ENCODE results near the gene ERBB2.

DNA sequence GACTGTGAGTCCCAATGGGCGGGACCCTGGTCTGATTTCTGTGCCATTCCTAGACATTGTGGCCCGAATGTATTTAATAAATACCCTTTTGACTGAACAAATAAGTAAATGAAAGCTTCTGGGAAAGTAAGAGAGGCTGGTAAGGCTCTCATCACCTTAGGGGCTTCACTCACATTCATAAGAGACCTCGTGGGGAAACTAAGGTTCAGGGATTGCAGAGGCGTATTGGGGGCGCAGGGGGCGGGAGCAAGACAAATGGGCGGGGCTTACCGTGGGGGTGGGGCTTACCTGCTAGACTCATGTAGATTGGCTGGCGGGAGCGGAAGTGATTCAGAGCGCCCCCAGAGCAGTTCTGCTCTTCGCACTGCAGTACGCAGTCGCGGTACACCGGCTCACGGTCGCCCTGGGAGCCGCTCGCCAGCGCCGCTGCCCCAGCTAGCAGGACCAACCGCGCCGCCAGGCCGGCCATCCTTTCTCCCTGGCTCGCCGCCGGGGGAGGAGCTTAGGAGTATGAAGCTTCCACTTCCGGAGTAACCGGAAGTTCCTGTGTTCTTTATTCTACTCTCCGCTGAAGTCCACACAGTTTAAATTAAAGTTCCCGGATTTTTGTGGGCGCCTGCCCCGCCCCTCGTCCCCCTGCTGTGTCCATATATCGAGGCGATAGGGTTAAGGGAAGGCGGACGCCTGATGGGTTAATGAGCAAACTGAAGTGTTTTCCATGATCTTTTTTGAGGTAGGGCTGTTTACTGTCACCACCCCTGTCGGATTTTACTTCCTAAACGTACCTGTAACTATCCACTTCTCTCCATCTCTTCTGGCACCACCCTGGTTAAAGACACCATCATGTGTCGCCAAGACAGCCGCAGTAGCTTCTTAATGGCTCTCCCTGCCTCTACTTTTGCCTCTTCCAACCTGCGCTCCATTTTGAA, 12.1 kb upstream of the ERBB2 start, which contains the start of gene PGAP3:
- TF ChIP-seq, protein P1, sequence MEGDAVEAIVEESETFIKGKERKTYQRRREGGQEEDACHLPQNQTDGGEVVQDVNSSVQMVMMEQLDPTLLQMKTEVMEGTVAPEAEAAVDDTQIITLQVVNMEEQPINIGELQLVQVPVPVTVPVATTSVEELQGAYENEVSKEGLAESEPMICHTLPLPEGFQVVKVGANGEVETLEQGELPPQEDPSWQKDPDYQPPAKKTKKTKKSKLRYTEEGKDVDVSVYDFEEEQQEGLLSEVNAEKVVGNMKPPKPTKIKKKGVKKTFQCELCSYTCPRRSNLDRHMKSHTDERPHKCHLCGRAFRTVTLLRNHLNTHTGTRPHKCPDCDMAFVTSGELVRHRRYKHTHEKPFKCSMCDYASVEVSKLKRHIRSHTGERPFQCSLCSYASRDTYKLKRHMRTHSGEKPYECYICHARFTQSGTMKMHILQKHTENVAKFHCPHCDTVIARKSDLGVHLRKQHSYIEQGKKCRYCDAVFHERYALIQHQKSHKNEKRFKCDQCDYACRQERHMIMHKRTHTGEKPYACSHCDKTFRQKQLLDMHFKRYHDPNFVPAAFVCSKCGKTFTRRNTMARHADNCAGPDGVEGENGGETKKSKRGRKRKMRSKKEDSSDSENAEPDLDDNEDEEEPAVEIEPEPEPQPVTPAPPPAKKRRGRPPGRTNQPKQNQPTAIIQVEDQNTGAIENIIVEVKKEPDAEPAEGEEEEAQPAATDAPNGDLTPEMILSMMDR (CRISPR knock-in tag; IDR thresholded peaks at IDR 0.05), result peak; percentile 65
- no peak for TF ChIP-seq ZFAT (CRISPR knock-in tag; conservative IDR thresholded peaks at IDR 0.05)
- TF ChIP-seq ZNF776 (CRISPR knock-in tag; IDR thresholded peaks at IDR 0.05), result no peak
- no peak for TF ChIP-seq CREB1 (IDR thresholded peaks at IDR 0.05)
- TF ChIP-seq CREB1 (CRISPR knock-in tag; IDR thresholded peaks at IDR 0.05), result peak; percentile 65
- TF ChIP-seq ZNF790 (CRISPR knock-in tag; IDR thresholded peaks at IDR 0.05; ENCODE audit: borderline replicate concordance), result peak; percentile 78; the same call in 1 of the 2 replicates
- peak; percentile 71 for TF ChIP-seq RFXAP (CRISPR knock-in tag; IDR thresholded peaks at IDR 0.05; ENCODE audit: borderline replicate concordance)
- TF ChIP-seq, protein P2, sequence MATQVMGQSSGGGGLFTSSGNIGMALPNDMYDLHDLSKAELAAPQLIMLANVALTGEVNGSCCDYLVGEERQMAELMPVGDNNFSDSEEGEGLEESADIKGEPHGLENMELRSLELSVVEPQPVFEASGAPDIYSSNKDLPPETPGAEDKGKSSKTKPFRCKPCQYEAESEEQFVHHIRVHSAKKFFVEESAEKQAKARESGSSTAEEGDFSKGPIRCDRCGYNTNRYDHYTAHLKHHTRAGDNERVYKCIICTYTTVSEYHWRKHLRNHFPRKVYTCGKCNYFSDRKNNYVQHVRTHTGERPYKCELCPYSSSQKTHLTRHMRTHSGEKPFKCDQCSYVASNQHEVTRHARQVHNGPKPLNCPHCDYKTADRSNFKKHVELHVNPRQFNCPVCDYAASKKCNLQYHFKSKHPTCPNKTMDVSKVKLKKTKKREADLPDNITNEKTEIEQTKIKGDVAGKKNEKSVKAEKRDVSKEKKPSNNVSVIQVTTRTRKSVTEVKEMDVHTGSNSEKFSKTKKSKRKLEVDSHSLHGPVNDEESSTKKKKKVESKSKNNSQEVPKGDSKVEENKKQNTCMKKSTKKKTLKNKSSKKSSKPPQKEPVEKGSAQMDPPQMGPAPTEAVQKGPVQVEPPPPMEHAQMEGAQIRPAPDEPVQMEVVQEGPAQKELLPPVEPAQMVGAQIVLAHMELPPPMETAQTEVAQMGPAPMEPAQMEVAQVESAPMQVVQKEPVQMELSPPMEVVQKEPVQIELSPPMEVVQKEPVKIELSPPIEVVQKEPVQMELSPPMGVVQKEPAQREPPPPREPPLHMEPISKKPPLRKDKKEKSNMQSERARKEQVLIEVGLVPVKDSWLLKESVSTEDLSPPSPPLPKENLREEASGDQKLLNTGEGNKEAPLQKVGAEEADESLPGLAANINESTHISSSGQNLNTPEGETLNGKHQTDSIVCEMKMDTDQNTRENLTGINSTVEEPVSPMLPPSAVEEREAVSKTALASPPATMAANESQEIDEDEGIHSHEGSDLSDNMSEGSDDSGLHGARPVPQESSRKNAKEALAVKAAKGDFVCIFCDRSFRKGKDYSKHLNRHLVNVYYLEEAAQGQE (IDR thresholded peaks at IDR 0.05; ENCODE audit: borderline replicate concordance in 1 of 2, low read depth in 1 of 2, low read length in 2 of 2), result peak in 1 of 2 experiments; percentile 61; a peak in 1 of 4 replicates
- TF ChIP-seq ZSCAN22 (CRISPR knock-in tag; IDR thresholded peaks at IDR 0.05), result no peak
- TF ChIP-seq EZH2 (conservative IDR thresholded peaks at IDR 0.05; ENCODE audit: low read depth, low read length), result no peak
- TF ChIP-seq SMC3 (IDR thresholded peaks at IDR 0.05; ENCODE audit: low read length), result peak; percentile 16; the same call in 1 of the 2 replicates
